Heart left ventricle (tissue), 16 donors: ENCODE measurements around the gene NCOA3. TPM values are rescaled to one million over a fixed set of nuclear protein-coding genes. Genes with fewer than 3 reads are reported as not detected.
A peak's percentile ranks its signal among the peaks of the same experiment; 100 is the strongest.

ENCODE experiments used
- ATAC-seq, 4 donors: fragments of 200-7000 bp; cut with Tn5 transposase; one replicate each; pipeline ENCODE4 v1.9.1; 2020 to 2022; ENCODE audit warnings: moderate library complexity in 4 of 4, mild to moderate bottlenecking in 3 of 4, moderate number of reproducible peaks in 1 of 4
- DNase-seq, 5 donors: peaks; one replicate each; pipeline ENCODE4 v3.0.0-alpha.2; 2020
- H3K27ac ChIP-seq, 12 donors: fragments of 200-600 bp; sonication (generic) in 4 of 12; one replicate each; pipeline versions ENCODE4 v1.5.0 to v1.8.0; 2016 to 2022; ENCODE audit warnings: mild to moderate bottlenecking in 2 of 12
- H3K27me3 ChIP-seq, 9 donors: fragments of 200-600 bp; sonication (generic) in 2 of 9; one replicate each; pipeline versions ENCODE4 v1.5.1 to v1.8.0; 2016 to 2022; ENCODE audit warnings: mild to moderate bottlenecking in 3 of 9
- H3K36me3 ChIP-seq, 9 donors: fragments of 200-600 bp; sonication (generic) in 2 of 9; one replicate each; pipeline versions ENCODE4 v1.5.0 to v1.8.0; 2018 to 2022; ENCODE audit warnings: mild to moderate bottlenecking in 2 of 9
- H3K4me1 ChIP-seq, 12 donors: fragments of 200-600 bp; sonication (generic) in 4 of 12; one replicate each; pipeline versions ENCODE4 v1.5.0 to v1.8.0; 2016 to 2022; ENCODE audit warnings: mild to moderate bottlenecking in 3 of 12
- H3K4me3 ChIP-seq, 12 donors: fragments of 200-600 bp; sonication (generic) in 4 of 12; one replicate each; pipeline versions ENCODE4 v1.5.0 to v1.8.0; 2017 to 2022; ENCODE audit warnings: mild to moderate bottlenecking in 9 of 12, moderate library complexity in 4 of 12
- H3K9me3 ChIP-seq, 12 donors: fragments of 200-600 bp; sonication (generic) in 4 of 12; one replicate each; pipeline versions ENCODE4 v1.5.0 to v1.8.0; 2016 to 2022; ENCODE audit warnings: mild to moderate bottlenecking in 1 of 12
- POLR2A ChIP-seq, 2 donors: fragments of 450-650 bp; IDR thresholded peaks; one replicate each; pipeline ENCODE4 v1.6.1; 2017; ENCODE audit warnings: antibody characterized with exemption in 2 of 2, mild to moderate bottlenecking in 2 of 2, moderate library complexity in 2 of 2
- WGBS, 4 donors: extraction: QIAGEN DNeasy Blood & Tissue Kit in 2 of 4; methylation state at CpG; one replicate each; pipeline versions ENCODE4 v1.1.5 to v1.1.7; 2013 to 2018; 5-methylcytosine and 5-hydroxymethylcytosine counted together
- intact Hi-C, 10 donors: fragments of 100-400 bp; cut with DNase I; formaldehyde crosslinking; loops; one replicate each; pipeline versions ENCODE4 v1.11.1 to v1.14.2; 2022
- polyA plus RNA-seq, 2 donors: library from polyadenylated mRNA; stranded (reverse); fragments of 200-250 nt; gene quantifications; one replicate each; pipeline ENCODE4 v1.2.3, GENCODE V29; 2013
- total RNA-seq, 9 donors: library from RNA; depleted of rRNA in 2 of 9; stranded (reverse); fragments of >200 nt in 2 of 9; fragmentation: NEBNext Ultra II Directional in 3 of 9; extraction: Animal tissue kit (Norgen Biotek cat#: 25700) in 3 of 9; gene quantifications; one replicate each; pipeline versions ENCODE4 v1.1.0 to v1.2.4, GENCODE V29; 2016 to 2023
- TF ChIP-seq, protein P1 (sequence below), 12 donors: fragments of 200-600 bp; sonication (generic) in 4 of 12; IDR thresholded peaks; one replicate each; pipeline versions ENCODE4 v1.5.0 to v1.8.0; 2018 to 2022; ENCODE audit warnings: antibody characterized with exemption in 12 of 12, mild to moderate bottlenecking in 5 of 12
- donor health status: ischemic (EF 13 %, LVEDD 7.1; RV severe dilation, severe dysfunction).
- donor health status: healthy with polysubstance abuse.
- donor health status: DM: no; HTN: yes; CAD: no.
- donor health status: DM: no; HTN: no; CAD: no.
- donor health status: ischemic (EF 25% LVEDD 6.9; RV normal size, moderate dysfunction).
- donor health status: ischemic (EF 25% LVEDD 5.7; RV mildly dilated, moderate dysfunction).
- donor health status: healthy.
- donor health status: DM: yes; HTN: yes; CAD: no.
- donor health status: ischemic (EF 35%, LVEDD 5.7; RV mildly dilated, moderate dysfunction).
- donor health status: nonischemic (EF 11% LVEDD 7.7; RV severe dilation, severe dysfunction).
- donor health status: DM: yes; HTN: yes; CAD: no.
- donor health status: PGD.
- donor health status: ischemic (EF 29% LVEDD 5.4; RV normal size, mild dysfunction).
- donor health status: nonischemic (EF 23%, LVEDD 6.1; RV moderate dilation, normal function).

The NCOA3 gene
- total and polyA plus RNA-seq, 11 donors: 6.7 to 39.3 (median 25.3) TPM

DNA sequence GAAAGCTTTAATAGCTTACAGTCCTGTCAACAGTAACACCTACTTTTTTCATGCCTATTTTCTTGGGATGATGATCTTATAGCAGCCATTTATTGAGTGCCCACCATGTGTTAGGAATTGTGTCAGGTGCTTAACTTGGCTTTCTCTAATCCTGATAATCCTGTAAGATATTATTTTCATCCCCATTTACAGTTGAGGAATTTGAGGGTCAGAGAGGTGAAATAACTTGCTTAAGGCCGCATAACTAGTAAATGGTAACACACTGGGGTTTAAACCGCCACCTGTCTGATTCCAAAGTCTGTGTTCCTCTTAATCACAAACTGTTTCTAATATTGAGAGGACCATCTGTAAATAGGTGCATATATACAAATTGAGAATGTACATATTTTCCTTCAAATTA lies 55.5 kb downstream of the NCOA3 start:
- H3K9me3 ChIP-seq: peaks cover 0 to 4% (median 0%) of the 10 kb centered on the region in 12 donors
- no peak overlapping the region for H3K4me3 ChIP-seq
- peaks cover 11 to 65% (median 41%) of the 10 kb centered on the region in 12 donors for H3K4me1 ChIP-seq
- peak overlapping the region in 1 of 12 donors; percentile 68 for H3K27ac ChIP-seq
- TF ChIP-seq POLR2A (IDR thresholded peaks at IDR 0.05): no peak
- TF ChIP-seq, protein P1, sequence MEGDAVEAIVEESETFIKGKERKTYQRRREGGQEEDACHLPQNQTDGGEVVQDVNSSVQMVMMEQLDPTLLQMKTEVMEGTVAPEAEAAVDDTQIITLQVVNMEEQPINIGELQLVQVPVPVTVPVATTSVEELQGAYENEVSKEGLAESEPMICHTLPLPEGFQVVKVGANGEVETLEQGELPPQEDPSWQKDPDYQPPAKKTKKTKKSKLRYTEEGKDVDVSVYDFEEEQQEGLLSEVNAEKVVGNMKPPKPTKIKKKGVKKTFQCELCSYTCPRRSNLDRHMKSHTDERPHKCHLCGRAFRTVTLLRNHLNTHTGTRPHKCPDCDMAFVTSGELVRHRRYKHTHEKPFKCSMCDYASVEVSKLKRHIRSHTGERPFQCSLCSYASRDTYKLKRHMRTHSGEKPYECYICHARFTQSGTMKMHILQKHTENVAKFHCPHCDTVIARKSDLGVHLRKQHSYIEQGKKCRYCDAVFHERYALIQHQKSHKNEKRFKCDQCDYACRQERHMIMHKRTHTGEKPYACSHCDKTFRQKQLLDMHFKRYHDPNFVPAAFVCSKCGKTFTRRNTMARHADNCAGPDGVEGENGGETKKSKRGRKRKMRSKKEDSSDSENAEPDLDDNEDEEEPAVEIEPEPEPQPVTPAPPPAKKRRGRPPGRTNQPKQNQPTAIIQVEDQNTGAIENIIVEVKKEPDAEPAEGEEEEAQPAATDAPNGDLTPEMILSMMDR (IDR thresholded peaks at IDR 0.05): no peak
- intact Hi-C loops: loop anchor here in 1 of 10 donors (2.0 kb wide), 1 partner anchor 18 kb away; no protein-coding TSS in a partner anchor
- no peak for ATAC-seq
- WGBS, 4 donors: 96 to 100% (median 97%) methylated on average over 2 of the region's 2 CpGs
- H3K27me3 ChIP-seq: no peaks in the 10 kb centered on the region
- H3K36me3 ChIP-seq: no peaks in the 10 kb centered on the region
- no peak for DNase-seq

DNA sequence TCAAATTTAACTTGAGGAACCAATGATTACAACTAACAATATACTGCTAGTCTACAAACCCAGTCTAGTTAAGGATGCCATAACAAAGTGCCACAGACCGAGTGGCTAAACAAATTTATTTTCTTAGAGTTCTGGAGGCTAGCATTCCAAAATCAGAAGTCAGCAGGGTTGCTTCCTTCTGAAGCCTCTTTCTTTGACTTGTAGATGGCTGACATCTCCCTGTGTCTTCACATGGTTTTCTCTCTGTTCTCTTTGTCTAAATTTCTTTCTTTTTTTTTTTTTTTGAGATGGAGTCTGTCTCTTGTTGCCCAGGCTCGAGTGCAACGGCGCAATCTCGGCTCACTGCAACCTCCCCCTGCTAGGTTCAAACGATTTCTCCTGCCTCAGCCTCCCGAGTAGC lies 56.1 kb downstream of the NCOA3 start:
- Histone ChIP-seq H3K36me3 (no peaks in the 10 kb centered on the region), H3K27ac (peak overlapping the region in 3 of 12 donors; percentile 20 to 68 (median 39))

DNA sequence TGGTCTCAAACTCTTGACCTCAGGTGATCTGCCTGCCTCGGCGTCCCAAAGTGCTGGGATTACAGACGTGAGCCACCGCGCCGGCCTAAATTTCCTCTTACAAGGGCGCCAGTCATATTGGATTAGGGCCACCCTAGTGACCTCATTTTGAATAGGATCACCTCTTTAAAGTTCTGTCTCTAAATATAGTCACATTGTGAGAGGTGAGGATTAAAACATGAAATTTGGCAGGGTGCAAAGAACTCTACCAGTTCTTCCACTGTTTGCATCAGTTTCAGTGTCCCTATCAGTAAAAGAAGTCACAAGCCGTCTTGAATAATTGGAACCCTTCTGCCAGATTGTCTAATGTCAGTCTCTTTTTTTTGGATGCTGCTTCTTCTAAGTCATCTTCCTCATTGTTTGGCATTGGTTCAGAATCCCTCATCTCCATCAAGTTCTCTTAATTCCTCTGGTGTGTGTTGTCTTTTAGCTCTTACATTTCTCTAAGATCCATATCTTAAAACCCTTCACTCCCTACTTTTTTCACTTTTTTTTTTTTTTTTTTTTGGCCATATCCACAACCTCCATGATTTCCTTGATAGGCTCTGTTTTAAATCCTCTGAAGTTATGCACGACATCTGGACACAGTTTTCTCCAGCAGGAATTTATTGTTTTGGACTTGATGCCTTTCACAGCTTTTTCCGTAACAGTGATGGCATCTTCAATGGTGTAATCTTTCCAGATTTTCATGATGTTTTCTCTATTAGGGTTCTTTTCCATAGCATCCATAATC lies 56.8 kb downstream of the NCOA3 start:
- no peak for DNase-seq
- Histone ChIP-seq H3K9me3 (peaks cover 0 to 4% (median 0%) of the 10 kb centered on the region in 12 donors), H3K36me3 (no peaks in the 10 kb centered on the region), H3K4me1 (peaks cover 11 to 72% (median 41%) of the 10 kb centered on the region in 12 donors), H3K27me3 (no peaks in the 10 kb centered on the region), H3K27ac (peak overlapping the region in 10 of 12 donors; percentile 0 to 68 (median 22)), H3K4me3 (no peak overlapping the region)
- intact Hi-C loops: no loop called here
- peak in 2 of 4 donors; percentile 36 to 57 for ATAC-seq
- TF ChIP-seq POLR2A (IDR thresholded peaks at IDR 0.05): no peak
- TF ChIP-seq, protein P1 (IDR thresholded peaks at IDR 0.05): no peak
- 38 to 55% (median 43%) methylated on average over 10 of the region's 10 CpGs for WGBS, 4 donors

More for the DNA sequence above, 56.1 kb downstream of the NCOA3 start:
- DNase-seq: no peak
- peaks cover 0 to 4% (median 0%) of the 10 kb centered on the region in 12 donors for H3K9me3 ChIP-seq
- no peaks in the 10 kb centered on the region for H3K27me3 ChIP-seq
- H3K4me1 ChIP-seq: peaks cover 11 to 67% (median 41%) of the 10 kb centered on the region in 12 donors
- H3K4me3 ChIP-seq: no peak overlapping the region
- intact Hi-C loops: loop anchor here in 1 of 10 donors (2.0 kb wide), 1 partner anchor 17 kb away; no protein-coding TSS in a partner anchor
- WGBS, 4 donors: 85 to 91% (median 87%) methylated on average over 7 of the region's 7 CpGs
- ATAC-seq: no peak
- no peak for TF ChIP-seq POLR2A (IDR thresholded peaks at IDR 0.05)
- TF ChIP-seq, protein P1 (IDR thresholded peaks at IDR 0.05): no peak

DNA sequence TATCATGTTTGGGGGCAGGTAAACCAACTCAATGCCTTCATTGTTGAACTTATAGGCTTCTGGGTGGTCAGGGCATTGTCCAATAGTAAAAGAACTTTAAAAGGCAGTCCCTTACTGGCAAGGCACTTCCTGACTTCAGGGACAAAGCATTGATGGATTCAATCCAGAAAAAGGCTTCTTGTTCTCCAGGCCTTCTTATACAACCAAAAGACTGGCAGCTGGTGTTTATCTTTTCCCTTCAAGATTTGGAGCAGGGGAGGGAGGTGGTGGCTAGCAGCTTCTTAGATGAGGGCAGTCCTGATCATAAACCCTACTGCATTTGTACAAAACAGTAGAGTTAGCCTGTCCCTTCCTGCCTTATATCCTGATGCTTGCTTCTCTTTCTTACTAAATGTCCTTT lies 57.5 kb downstream of the NCOA3 start:
- H3K4me3 ChIP-seq: no peak overlapping the region
- TF ChIP-seq, protein P1 (IDR thresholded peaks at IDR 0.05): no peak
- no peak for TF ChIP-seq POLR2A (IDR thresholded peaks at IDR 0.05)
- H3K4me1 ChIP-seq: peaks cover 11 to 74% (median 41%) of the 10 kb centered on the region in 12 donors
- ATAC-seq: peak in 2 of 4 donors; percentile 28 to 39
- H3K27ac ChIP-seq: peak overlapping the region in 9 of 12 donors; percentile 0 to 68 (median 20)
- intact Hi-C loops: no loop called here
- H3K9me3 ChIP-seq: peaks cover 0 to 4% (median 0%) of the 10 kb centered on the region in 12 donors
- no peak for DNase-seq
- H3K27me3 ChIP-seq: no peaks in the 10 kb centered on the region
- no peaks in the 10 kb centered on the region for H3K36me3 ChIP-seq
